Measurements from ENCODE around the gene FBF1. TPM values are rescaled to one million over a fixed set of nuclear protein-coding genes. Genes with fewer than 3 reads are reported as not detected.

The FBF1 gene
- total RNA-seq, 1 donor from 2014 or later: 110 TPM

DNA sequence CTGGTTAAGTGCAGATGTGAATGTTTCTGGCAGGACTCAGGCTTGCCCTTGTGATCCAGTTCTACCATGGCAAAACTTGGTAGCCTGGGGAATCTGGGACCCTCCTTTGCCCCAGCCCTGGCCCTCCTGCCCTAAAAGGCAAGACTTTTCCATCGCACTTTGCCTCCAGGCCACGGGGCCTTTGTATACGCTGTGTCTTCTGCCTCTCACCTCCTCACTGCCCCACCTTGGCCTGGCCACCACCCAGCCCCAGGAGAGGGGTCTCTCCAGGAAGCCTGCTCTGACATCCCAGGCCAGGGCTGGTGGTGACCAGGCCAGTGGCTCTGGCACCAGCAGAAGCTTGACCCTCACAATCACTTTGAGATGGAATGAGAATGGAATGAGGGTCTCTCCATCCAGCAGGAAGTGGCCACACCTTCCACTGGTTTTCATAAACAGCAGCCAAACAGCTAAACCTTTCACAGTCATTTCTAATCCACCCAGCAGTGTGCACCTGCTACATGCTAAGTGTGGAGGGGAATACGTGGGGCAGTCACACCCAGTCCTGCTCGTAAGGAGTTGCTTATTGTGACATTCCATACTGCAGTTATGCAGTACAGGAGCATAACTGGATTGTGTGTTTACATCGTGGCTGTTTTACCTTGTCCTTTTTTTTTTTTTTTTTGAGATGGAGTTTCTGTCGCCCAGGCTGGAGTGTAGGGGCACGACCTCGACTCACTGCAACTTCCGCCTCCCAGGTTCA is 34.5 kb downstream of the FBF1 start:
- no peak overlapping the region for H3K27ac Mint-ChIP-seq (ENCODE audit: unreplicated experiment)
- no peaks in the 10 kb centered on the region for H3K36me3 Mint-ChIP-seq (ENCODE audit: unreplicated experiment)
- TF ChIP-seq, protein P1, sequence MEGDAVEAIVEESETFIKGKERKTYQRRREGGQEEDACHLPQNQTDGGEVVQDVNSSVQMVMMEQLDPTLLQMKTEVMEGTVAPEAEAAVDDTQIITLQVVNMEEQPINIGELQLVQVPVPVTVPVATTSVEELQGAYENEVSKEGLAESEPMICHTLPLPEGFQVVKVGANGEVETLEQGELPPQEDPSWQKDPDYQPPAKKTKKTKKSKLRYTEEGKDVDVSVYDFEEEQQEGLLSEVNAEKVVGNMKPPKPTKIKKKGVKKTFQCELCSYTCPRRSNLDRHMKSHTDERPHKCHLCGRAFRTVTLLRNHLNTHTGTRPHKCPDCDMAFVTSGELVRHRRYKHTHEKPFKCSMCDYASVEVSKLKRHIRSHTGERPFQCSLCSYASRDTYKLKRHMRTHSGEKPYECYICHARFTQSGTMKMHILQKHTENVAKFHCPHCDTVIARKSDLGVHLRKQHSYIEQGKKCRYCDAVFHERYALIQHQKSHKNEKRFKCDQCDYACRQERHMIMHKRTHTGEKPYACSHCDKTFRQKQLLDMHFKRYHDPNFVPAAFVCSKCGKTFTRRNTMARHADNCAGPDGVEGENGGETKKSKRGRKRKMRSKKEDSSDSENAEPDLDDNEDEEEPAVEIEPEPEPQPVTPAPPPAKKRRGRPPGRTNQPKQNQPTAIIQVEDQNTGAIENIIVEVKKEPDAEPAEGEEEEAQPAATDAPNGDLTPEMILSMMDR (IDR thresholded peaks at IDR 0.05; ENCODE audit: partially characterized antibody, unreplicated experiment): no peak
- peaks cover 8% of the 10 kb centered on the region for H3K27me3 Mint-ChIP-seq (ENCODE audit: unreplicated experiment)
- no peak overlapping the region for H3K4me3 Mint-ChIP-seq (ENCODE audit: unreplicated experiment)
- H3K4me1 Mint-ChIP-seq (ENCODE audit: low read depth, unreplicated experiment): no peaks in the 10 kb centered on the region
- no peak for DNase-seq
- peaks cover 4% of the 10 kb centered on the region for H3K9me3 Mint-ChIP-seq (ENCODE audit: unreplicated experiment)

DNA sequence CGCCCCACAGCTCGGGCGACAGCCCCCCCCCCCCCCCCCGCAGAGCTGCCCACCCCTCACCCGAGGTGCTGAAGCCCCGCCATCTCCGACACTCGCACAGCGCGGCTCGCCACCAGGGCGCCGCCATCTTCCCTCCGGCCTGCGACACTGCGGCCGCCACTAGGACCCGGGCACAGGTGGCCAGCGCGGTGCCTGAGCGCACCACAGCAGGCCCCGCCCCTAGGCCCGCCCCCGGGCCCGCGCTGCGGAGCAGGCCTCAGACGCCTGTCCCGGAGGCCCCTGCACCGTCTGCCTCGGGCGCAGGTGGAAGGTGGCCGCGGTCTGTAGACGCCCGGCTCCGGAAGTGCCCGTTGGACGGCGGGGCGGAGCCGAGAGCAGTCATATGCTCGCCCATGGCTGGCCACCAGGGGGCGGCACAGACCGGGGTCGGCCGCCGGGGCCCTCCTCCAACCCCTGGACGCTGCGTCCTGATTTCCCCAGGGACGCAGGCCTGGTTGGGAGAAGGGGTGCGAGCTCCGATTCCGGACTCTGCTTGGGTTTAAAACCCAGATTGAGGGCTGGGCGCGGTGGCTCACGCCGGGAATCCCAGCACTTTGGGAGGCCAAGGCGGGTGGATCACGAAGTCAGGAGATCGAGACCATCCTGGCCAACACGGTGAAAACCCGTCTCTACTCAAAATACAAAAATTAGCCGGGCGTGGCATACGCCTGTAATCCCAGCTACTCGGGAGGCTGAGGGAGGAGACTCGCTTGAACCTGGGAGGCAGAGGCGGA is 35.9 kb downstream of the FBF1 start, which contains the start of gene MRPL38:
TSS of gene MRPL38 (minus strand) at position 136 of the 773 bp plus-strand sequence. CDS start at position 127, 9 bp downstream.
- Mint-ChIP-seq H3K9me3 (ENCODE audit: unreplicated experiment) (peaks cover 4% of the 10 kb centered on the region), H3K27ac (ENCODE audit: unreplicated experiment) (peak within 1 kb of the TSS; percentile 90), H3K27me3 (ENCODE audit: unreplicated experiment) (peaks cover 8% of the 10 kb centered on the region), H3K4me1 (ENCODE audit: low read depth, unreplicated experiment) (no peaks in the 10 kb centered on the region), H3K36me3 (ENCODE audit: unreplicated experiment) (no peaks in the 10 kb centered on the region), H3K4me3 (ENCODE audit: unreplicated experiment) (peak within 1 kb of the TSS; percentile 94)
- peak; percentile 97 for DNase-seq
- TF ChIP-seq, protein P1 (IDR thresholded peaks at IDR 0.05; ENCODE audit: partially characterized antibody, unreplicated experiment): peak; percentile 100

DNA sequence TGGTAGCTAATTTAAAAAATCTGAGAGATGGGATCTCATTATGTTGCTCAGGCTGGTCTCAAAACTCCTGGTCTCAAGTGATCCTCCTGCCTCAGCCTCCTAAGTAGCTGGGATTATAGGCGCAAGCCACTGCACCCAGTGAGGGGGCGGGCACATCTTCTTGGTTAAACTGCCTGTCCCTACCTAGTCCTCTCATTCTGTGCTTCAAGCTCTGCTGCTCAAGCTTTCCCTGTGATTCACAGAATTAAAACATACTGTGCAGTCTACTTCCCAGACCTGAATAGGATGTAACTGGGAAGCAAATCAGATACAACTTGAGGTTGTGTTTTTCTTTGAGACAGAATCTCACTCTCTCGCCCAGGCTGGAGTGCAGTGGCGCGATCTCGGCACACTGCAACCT is 38.4 kb downstream of the FBF1 start:
- peaks cover 4% of the 10 kb centered on the region for H3K9me3 Mint-ChIP-seq (ENCODE audit: unreplicated experiment)
- DNase-seq: no peak
- no peak overlapping the region for H3K4me3 Mint-ChIP-seq (ENCODE audit: unreplicated experiment)
- H3K27me3 Mint-ChIP-seq (ENCODE audit: unreplicated experiment): peaks cover 4% of the 10 kb centered on the region
- TF ChIP-seq, protein P1 (IDR thresholded peaks at IDR 0.05; ENCODE audit: partially characterized antibody, unreplicated experiment): no peak
- peaks cover 5% of the 10 kb centered on the region for H3K4me1 Mint-ChIP-seq (ENCODE audit: low read depth, unreplicated experiment)
- H3K36me3 Mint-ChIP-seq (ENCODE audit: unreplicated experiment): no peaks in the 10 kb centered on the region
- no peak overlapping the region for H3K27ac Mint-ChIP-seq (ENCODE audit: unreplicated experiment)

GRCh38 chr17:75901727-75902126 is 39.1 kb downstream of the FBF1 start:
- Mint-ChIP-seq H3K4me1 (ENCODE audit: low read depth, unreplicated experiment) (peaks cover 8% of the 10 kb centered on the region), H3K27me3 (ENCODE audit: unreplicated experiment) (peaks cover 6% of the 10 kb centered on the region), H3K36me3 (ENCODE audit: unreplicated experiment) (no peaks in the 10 kb centered on the region), H3K27ac (ENCODE audit: unreplicated experiment) (no peak overlapping the region), H3K9me3 (ENCODE audit: unreplicated experiment) (peaks cover 4% of the 10 kb centered on the region), H3K4me3 (ENCODE audit: unreplicated experiment) (no peak overlapping the region)
- TF ChIP-seq, protein P1 (IDR thresholded peaks at IDR 0.05; ENCODE audit: partially characterized antibody, unreplicated experiment): no peak
- no peak for DNase-seq

All from glutamatergic neuron (in vitro differentiated cells).